A549 (cell line): ENCODE measurements around the gene DLK2. TPM values are rescaled to one million over a fixed set of nuclear protein-coding genes. Genes with fewer than 3 reads are reported as not detected.

Source experiments
- ATAC-seq, 2 experiments: fragments of 200-7000 bp in 1 of 2; fragments of >200 bp in 1 of 2; cut with Nextera tagmentation in 1 of 2; cut with Tn5 transposase in 1 of 2; 3 replicates each; pipeline versions ENCODE4 v1.8.0 to v1.9.1; 2018 to 2020; ENCODE audit warnings: mild to moderate bottlenecking in 1 of 2, moderate library complexity in 1 of 2
- CTCF ChIA-PET: fragments of 300-600 bp; sonication (Branson Sonifier 250); formaldehyde crosslinking; extraction: SDS; loops from one replicate; lab custom pipeline; 2021; ENCODE audit warnings: antibody characterized with exemption, inconsistent platforms; lab: Yijun Ruan, JAX
- POLR2A ChIA-PET: fragments of 350-600 bp; formaldehyde crosslinking; extraction: SDS; loops from one replicate; lab custom pipeline; 2021; ENCODE audit warnings: antibody characterized with exemption, inconsistent platforms; lab: Yijun Ruan, JAX
- DNase-seq, 2 experiments: peaks; one replicate each; pipeline versions ENCODE4 v3.0.0 to v3.0.0-alpha.2; 2011 to 2016; ENCODE audit warnings: low read depth in 1 of 2, low spot score in 1 of 2
- FAIRE-seq: peaks from 2 replicates; lab custom pipeline; 2011; peaks lifted over from hg19 to GRCh38; lab: Jason Lieb, UNC
- H3K27ac ChIP-seq, 2 experiments: fragments of >200 bp; sonication (Bioruptor Twin); formaldehyde crosslinking; 3 replicates each; pipeline ENCODE4 v1.5.1; 2016 to 2017
- H3K4me1 ChIP-seq: fragments of >200 bp; sonication (Bioruptor Twin); formaldehyde crosslinking; 3 replicates; pipeline ENCODE4 v1.6.1; 2016
- H3K4me2 ChIP-seq: fragments of >200 bp; sonication (Bioruptor Twin); formaldehyde crosslinking; 3 replicates; pipeline ENCODE4 v1.6.1; 2016
- H3K4me3 ChIP-seq: fragments of >200 bp; sonication (Bioruptor Twin); formaldehyde crosslinking; 3 replicates; pipeline ENCODE4 v1.5.1; 2016
- H3K9me3 ChIP-seq: fragments of >200 bp; sonication (Bioruptor Twin); formaldehyde crosslinking; 3 replicates; pipeline ENCODE4 v1.6.1; 2016
- BCL3 ChIP-seq: fragments of >200 bp; sonication (Bioruptor Twin); formaldehyde crosslinking; IDR thresholded peaks from 3 replicates; pipeline ENCODE4 v1.6.1; 2016
- CBX8 ChIP-seq: fragments of 200-600 bp; sonication (generic); IDR thresholded peaks from 2 replicates; pipeline ENCODE4 v1.6.1; 2016
- CEBPB ChIP-seq, 2 experiments: fragments of >200 bp in 1 of 2; sonication (Bioruptor Twin) in 1 of 2; formaldehyde crosslinking in 1 of 2; IDR thresholded peaks; 2 replicates each; pipeline ENCODE4 v1.6.1; 2012 to 2016
- ELK1 ChIP-seq: fragments of 150-350 bp; IDR thresholded peaks from 2 replicates; pipeline ENCODE4 v1.6.1; 2014; ENCODE audit warnings: low read depth, mild to moderate bottlenecking, low read length
- EP300 ChIP-seq, 2 experiments: fragments of >200 bp; sonication (Bioruptor Twin); formaldehyde crosslinking; IDR thresholded peaks; 2 replicates in 1 of 2; 3 replicates in 1 of 2; pipeline ENCODE4 v1.6.1; 2016 to 2017
- FOSL2 ChIP-seq, 2 experiments: fragments of 450-650 bp in 1 of 2; fragments of >200 bp in 1 of 2; sonication (Bioruptor Twin) in 1 of 2; formaldehyde crosslinking; IDR thresholded peaks; 2 replicates each; pipeline versions ENCODE4 v1.5.0 to v1.6.1; 2016 to 2020; ENCODE audit warnings: mild to moderate bottlenecking in 1 of 2, moderate library complexity in 1 of 2
- HDAC2 ChIP-seq: fragments of 200-600 bp; sonication (generic); IDR thresholded peaks from 2 replicates; pipeline ENCODE4 v1.6.1; 2016
- HMGXB4 ChIP-seq: fragments of 250-450 bp; sonication (Bioruptor Pico); IDR thresholded peaks from 2 replicates; pipeline ENCODE4 v1.5.0; 2021; ENCODE audit warnings: mild to moderate bottlenecking, moderate library complexity, borderline replicate concordance
- HOXB5 ChIP-seq: fragments of 250-450 bp; sonication (Bioruptor Pico); IDR thresholded peaks from 2 replicates; pipeline ENCODE4 v1.5.0; 2020; ENCODE audit warnings: mild to moderate bottlenecking, moderate library complexity
- KDM1A ChIP-seq: fragments of 200-600 bp; sonication (generic); IDR thresholded peaks from 2 replicates; pipeline ENCODE4 v1.6.1; 2016; ENCODE audit warnings: low read depth, mild to moderate bottlenecking
- MAFK ChIP-seq: fragments of 450-650 bp; IDR thresholded peaks from 2 replicates; pipeline ENCODE4 v1.6.1; 2014; ENCODE audit not compliant: partially characterized antibody
- MAX ChIP-seq: IDR thresholded peaks from 2 replicates; pipeline ENCODE4 v1.6.1; 2012
- MYC ChIP-seq: IDR thresholded peaks from 2 replicates; pipeline ENCODE4 v1.6.1; 2012; ENCODE audit warnings: mild to moderate bottlenecking, inconsistent platforms, low read length, improper control_type of control experiment, borderline replicate concordance
- NFE2L2 ChIP-seq: fragments of 150-350 bp; conservative IDR thresholded peaks from 2 replicates; pipeline ENCODE4 v1.6.1; 2014; ENCODE audit warnings: low read length
- NR3C1 ChIP-seq: fragments of >200 bp; sonication (Bioruptor Twin); formaldehyde crosslinking; IDR thresholded peaks from 3 replicates; pipeline ENCODE4 v1.6.1; 2017
- PBX3 ChIP-seq: IDR thresholded peaks from 2 replicates; pipeline ENCODE4 v1.6.1; 2012
- PHF8 ChIP-seq: fragments of 200-600 bp; sonication (generic); IDR thresholded peaks from 2 replicates; pipeline ENCODE4 v1.6.1; 2016; ENCODE audit warnings: low read depth, mild to moderate bottlenecking, antibody characterized with exemption, moderate library complexity, borderline replicate concordance
- POLR2A ChIP-seq: IDR thresholded peaks from 2 replicates; pipeline ENCODE4 v1.6.1; 2012; ENCODE audit warnings: mild to moderate bottlenecking, low read length
- POLR2AphosphoS2 ChIP-seq: conservative IDR thresholded peaks from 2 replicates; pipeline ENCODE4 v1.6.1; 2012; ENCODE audit warnings: low read length, improper control_type of control experiment, inconsistent platforms
- SMC3 ChIP-seq: fragments of >200 bp; sonication (Bioruptor Twin); formaldehyde crosslinking; IDR thresholded peaks from 3 replicates; pipeline ENCODE4 v1.6.1; 2018; ENCODE audit warnings: inconsistent platforms
- SREBF2 ChIP-seq: fragments of 450-650 bp; IDR thresholded peaks from 2 replicates; pipeline ENCODE4 v1.6.1; 2014; ENCODE audit warnings: mild to moderate bottlenecking, moderate library complexity
- ZNF302 ChIP-seq: fragments of 250-450 bp; sonication (Bioruptor Pico); IDR thresholded peaks from 2 replicates; pipeline ENCODE4 v1.9.0; 2021; ENCODE audit warnings: inconsistent platforms, mild to moderate bottlenecking, moderate library complexity
- WGBS: methylation state at CpG from one replicate; pipeline ENCODE4 v1.1.6; 2017; ENCODE audit errors: missing lambda C conversion rate; 5-methylcytosine and 5-hydroxymethylcytosine counted together
- polyA minus RNA-seq: library from RNA; depleted of rRNA, polyadenylated mRNA; stranded (reverse); fragments of >200 nt; gene quantifications from 2 replicates; pipeline ENCODE4 v1.2.3, GENCODE V29; 2011; rRNA and poly(A)+ RNA removed
- polyA plus RNA-seq, 4 experiments: library from polyadenylated mRNA; depleted of rRNA in 3 of 4; stranded (reverse); fragments of >200 nt; fragmentation: RNase III in 1 of 4; extraction: RNeasy Plus Mini Kit Qiagen cat#74134 plus additional on column Dnase treatment in 1 of 4; gene quantifications; 2 replicates in 3 of 4; 3 replicates in 1 of 4; pipeline ENCODE4 v1.2.3, GENCODE V29; 2011 to 2017

DLK2 gene
- polyA plus RNA-seq (2011; rRNA removed) = 2.9 and 3.4 TPM in 2 replicates
- polyA plus RNA-seq (2012; cell fraction: cytosol; rRNA removed) = 11.1 and 13.5 TPM in 2 replicates
- 14.6 and 15.5 TPM in 2 replicates for polyA plus RNA-seq (2012; cell fraction: nucleus; rRNA removed)
- polyA plus RNA-seq (2017; fragmentation: RNase III; extraction: RNeasy Plus Mini Kit Qiagen cat#74134 plus additional on column Dnase treatment) = 2.2 to 2.6 TPM (median 2.5 TPM) in 3 replicates
- polyA minus RNA-seq = 2.6 and 4.0 TPM in 2 replicates

- 1% methylated on average over 26 of the region's 55 CpGs for WGBS
- peak within 1 kb of the TSS; percentile 55 for H3K4me3 ChIP-seq
- FAIRE-seq (no peak), ATAC-seq (peak; percentile 51 to 55)
- CTCF ChIA-PET = interaction anchor here (0.5 to 8.4 kb wide), 11 partner anchors 7 to 192 kb away, joined by 3 to 62 read pairs (median 6); partner anchors contain the start of gene ABCC10
- H3K27ac ChIP-seq = peak within 1 kb of the TSS; percentile 55 to 92
- peak; percentile 41; the same call in 1 of the 2 replicates for TF ChIP-seq MAX
- no peak for TF ChIP-seq CEBPB (IDR thresholded peaks at IDR 0.05)
- peak; percentile 16; the same call in 1 of the 2 replicates for TF ChIP-seq PBX3
- TF ChIP-seq POLR2A = peak; percentile 33; the same call in 1 of the 2 replicates
- TF ChIP-seq SMC3 = no peak
- TF ChIP-seq, all 56 proteins: peak for 3
- POLR2A ChIA-PET = interaction anchor here (0.7 to 1.2 kb wide), 3 partner anchors 16 to 53 kb away, joined by 3 read pairs; no protein-coding TSS in a partner anchor
- Histone ChIP-seq H3K4me1 (peaks cover 12% of the 10 kb centered on the region; the same call in 1 of the 3 replicates), H3K4me2 (peak within 1 kb of the TSS; percentile 94), H3K9me3 (no peaks in the 10 kb centered on the region)
- DNase-seq = peak; percentile 44 to 63
Observed at GRCh38 chr6:43455531-43456428, at the start of gene DLK2. Gene DLK2 (minus strand): TSS chr6:43455548. CDS start chr6:43454825, 723 bp downstream.

GRCh38 chr6:43503443-43503842, 48.1 kb upstream of the DLK2 start:
- no peaks in the 10 kb centered on the region for H3K4me1 ChIP-seq
- no peak for TF ChIP-seq POLR2AphosphoS2
- no peak for TF ChIP-seq MAFK
- no peak for TF ChIP-seq HMGXB4 (CRISPR knock-in tag)
- no peak for TF ChIP-seq CBX8
- no peak for TF ChIP-seq NFE2L2
- TF ChIP-seq CEBPB (IDR thresholded peaks at IDR 0.05) = no peak
- TF ChIP-seq MYC = no peak
- no peak for TF ChIP-seq FOSL2 (IDR thresholded peaks at IDR 0.05)
- no peak for TF ChIP-seq FOSL2 (CRISPR knock-in tag; IDR thresholded peaks at IDR 0.05)
- TF ChIP-seq HDAC2 = no peak
- TF ChIP-seq SMC3 = no peak
- TF ChIP-seq HOXB5 = no peak
- TF ChIP-seq PHF8 = no peak
- TF ChIP-seq EP300 (IDR thresholded peaks at IDR 0.05) = no peak
- no peak for TF ChIP-seq BCL3
- TF ChIP-seq KDM1A = no peak
- TF ChIP-seq SREBF2 = no peak
- TF ChIP-seq ZNF302 = no peak
- TF ChIP-seq ELK1 = no peak
- TF ChIP-seq NR3C1 = no peak
- CTCF ChIA-PET = interaction anchor here (1.2 to 1.6 kb wide), 5 partner anchors 11 to 241 kb away, joined by 3 to 9 read pairs (median 4); partner anchors contain the start of gene CRIP3
- H3K27ac ChIP-seq = no peak overlapping the region
- POLR2A ChIA-PET = interaction anchor here (1.0 to 1.1 kb wide), 2 partner anchors 48 to 134 kb away, joined by 3 read pairs; partner anchors contain the start of genes DLK2 and ZNF318
- no peaks in the 10 kb centered on the region for H3K9me3 ChIP-seq
- ATAC-seq (no peak), DNase-seq (no peak), FAIRE-seq (no peak)
- H3K4me3 ChIP-seq = no peak overlapping the region
- WGBS = 97% methylated on average over 8 of the region's 8 CpGs
- H3K4me2 ChIP-seq = no peak overlapping the region
